Kidney (tissue), 14 donors: ENCODE results near the gene OPN3. TPM values are rescaled to one million over a fixed set of nuclear protein-coding genes. Genes with fewer than 3 reads are reported as not detected.
"Not testable (repeated sequence)": the region's sequence is repeated elsewhere in the genome, so short reads cannot be mapped to it uniquely, and the experiment has no call there.

ENCODE experiments used
- DNase-seq, 5 donors: peaks; one replicate each; pipeline ENCODE4 v3.0.0-alpha.2; 2013 to 2020
- FAIRE-seq: peaks from 2 replicates; lab custom pipeline; 2012; peaks lifted over from hg19 to GRCh38; lab: Jason Lieb, UNC
- H3K27ac ChIP-seq, 2 donors: one replicate each; pipeline ENCODE4 v1.7.0; 2013; ENCODE audit warnings: low read depth in 2 of 2, low read length in 2 of 2, inconsistent platforms in 1 of 2
- H3K27me3 ChIP-seq: one replicate; pipeline ENCODE4 v1.7.1; 2013; ENCODE audit warnings: low read length, inconsistent platforms; ENCODE audit not compliant: control insufficient read depth, insufficient read depth
- H3K36me3 ChIP-seq, 3 donors: one replicate each; pipeline versions ENCODE4 v1.7.0 to v1.7.1; 2013; ENCODE audit warnings: low read length in 3 of 3, control low read depth in 1 of 3, inconsistent platforms in 1 of 3; ENCODE audit not compliant: insufficient read depth in 3 of 3, control insufficient read depth in 2 of 3
- H3K4me1 ChIP-seq, 3 donors: one replicate each; pipeline versions ENCODE4 v1.7.0 to v1.7.1; 2013; ENCODE audit warnings: low read length in 3 of 3, inconsistent platforms in 1 of 3, low read depth in 1 of 3; ENCODE audit not compliant: control insufficient read depth in 2 of 3, insufficient read depth in 2 of 3
- H3K4me3 ChIP-seq, 3 donors: one replicate each; pipeline versions ENCODE4 v1.7.0 to v1.8.1; 2013; ENCODE audit warnings: low read length in 3 of 3, control low read depth in 1 of 3, inconsistent platforms in 1 of 3
- H3K9ac ChIP-seq, 3 donors: one replicate each; pipeline versions ENCODE4 v1.7.0 to v1.7.1; 2013; ENCODE audit warnings: low read length in 3 of 3, control low read depth in 1 of 3, inconsistent platforms in 1 of 3
- H3K9me3 ChIP-seq, 3 donors: one replicate each; pipeline versions ENCODE4 v1.7.0 to v1.7.1; 2013; ENCODE audit warnings: low read length in 3 of 3, control low read depth in 1 of 3, inconsistent platforms in 1 of 3; ENCODE audit not compliant: control insufficient read depth in 2 of 3, insufficient read depth in 1 of 3
- CTCF ChIP-seq: IDR thresholded peaks from 3 replicates; pipeline ENCODE4 v1.5.1; 2012; ENCODE audit warnings: mild to moderate bottlenecking, moderate library complexity, borderline replicate concordance; ENCODE audit not compliant: insufficient read depth; ENCODE audit errors: extremely low read depth
- intact Hi-C: fragments of 100-400 bp; cut with DNase I; formaldehyde crosslinking; loops from one replicate; pipeline ENCODE4 v1.11.1; 2022
- polyA plus RNA-seq: library from polyadenylated mRNA; stranded (reverse); fragments of 350-450 nt; fragmentation: Illumina TruSeq; extraction: RNeasy Lipid Tissue Mini Kit (QIAGEN cat#74804); gene quantifications from one replicate; pipeline ENCODE4 v1.2.3, GENCODE V29; 2014; ENCODE audit warnings: low read depth, low replicate concordance; ENCODE audit not compliant: insufficient read depth
- total RNA-seq: library from RNA; stranded (reverse); fragmentation: NEBNext Ultra II Directional; extraction: Animal tissue kit (Norgen Biotek cat#: 25700); gene quantifications from one replicate; pipeline ENCODE4 v1.2.1, GENCODE V29; 2021
- donor health status: control.
- donor health status: control.
- donor health status: control.
- donor health status: control.
- donor health status: control.
- donor health status: DM: yes; HTN: yes; CAD: no.
- donor health status: Normal renal cell carcinoma (clear cell type).

The OPN3 gene
- total and polyA plus RNA-seq, 2 donors from 2014 or later: 12.3 to 15.8 TPM

GRCh38 chr1:241674805-241675384, 34.7 kb upstream of the OPN3 start:
- FAIRE-seq: no peak

GRCh38 chr1:241672301-241672700, 32.1 kb upstream of the OPN3 start:
- H3K27me3 ChIP-seq: no peaks in the 10 kb centered on the region
- H3K27ac ChIP-seq: no peak overlapping the region
- no peak for TF ChIP-seq CTCF
- no peak for FAIRE-seq
- H3K9me3 ChIP-seq: no peaks in the 10 kb centered on the region
- H3K4me3 ChIP-seq: no peak overlapping the region
- no peaks in the 10 kb centered on the region for H3K4me1 ChIP-seq
- intact Hi-C loops: no loop called here
- DNase-seq: no peak
- no peak overlapping the region for H3K9ac ChIP-seq
- no peaks in the 10 kb centered on the region for H3K36me3 ChIP-seq

More at GRCh38 chr1:241674805-241675384, 34.7 kb upstream of the OPN3 start:
- no peaks in the 10 kb centered on the region for H3K36me3 ChIP-seq
- no peak for DNase-seq
- H3K27me3 ChIP-seq: no peaks in the 10 kb centered on the region
- no peak for TF ChIP-seq CTCF
- intact Hi-C loops: no loop called here
- H3K27ac ChIP-seq: no peak overlapping the region
- H3K9ac ChIP-seq: no peak overlapping the region
- H3K4me1 ChIP-seq: no peaks in the 10 kb centered on the region
- no peaks in the 10 kb centered on the region for H3K9me3 ChIP-seq
- no peak overlapping the region for H3K4me3 ChIP-seq

- intact Hi-C loops: no loop called here
- no peak for TF ChIP-seq CTCF
- Histone ChIP-seq H3K9ac (no peak overlapping the region), H3K27me3 (no peaks in the 10 kb centered on the region), H3K9me3 (no peaks in the 10 kb centered on the region), H3K4me1 (no peaks in the 10 kb centered on the region), H3K4me3 (no peak overlapping the region), H3K36me3 (no peaks in the 10 kb centered on the region), H3K27ac (no peak overlapping the region)
- no peak for DNase-seq
- FAIRE-seq: no peak
Observed at GRCh38 chr1:241666419-241666818, 26.2 kb upstream of the OPN3 start.

GRCh38 chr1:241660424-241660972, 20.3 kb upstream of the OPN3 start:
- Histone ChIP-seq H3K27me3 (no peaks in the 10 kb centered on the region), H3K4me1 (no peaks in the 10 kb centered on the region), H3K36me3 (no peaks in the 10 kb centered on the region), H3K27ac (no peak overlapping the region), H3K9me3 (no peaks in the 10 kb centered on the region), H3K9ac (no peak overlapping the region), H3K4me3 (no peak overlapping the region)
- FAIRE-seq (no peak), DNase-seq (no peak)
- intact Hi-C loops: no loop called here
- no peak for TF ChIP-seq CTCF

- H3K27me3 ChIP-seq, H3K4me3 ChIP-seq, DNase-seq, H3K9ac ChIP-seq, FAIRE-seq, H3K36me3 ChIP-seq, H3K27ac ChIP-seq, intact Hi-C loops, H3K4me1 ChIP-seq, H3K9me3 ChIP-seq: not testable (repeated sequence)
Observed at GRCh38 chr1:241659016-241659415, 18.8 kb upstream of the OPN3 start.
